Trophoblast cell (in vitro differentiated cells and primary cell): ENCODE measurements around the gene GAREM1.

ENCODE experiments used
- DNase-seq, 2 donors: peaks; one replicate each; pipeline ENCODE4 v3.0.0-alpha.2; 2016
- H2AFZ ChIP-seq: 2 replicates; pipeline ENCODE4 v1.6.1; 2013; ENCODE audit warnings: low read length, moderate library complexity, mild to moderate bottlenecking; ENCODE audit not compliant: insufficient read depth, poor library complexity
- H2AK5ac ChIP-seq: 2 replicates; pipeline ENCODE4 v1.6.1; 2013; ENCODE audit warnings: mild to moderate bottlenecking, low read length
- H2BK120ac ChIP-seq: 2 replicates; pipeline ENCODE4 v1.6.1; 2013; ENCODE audit warnings: low read length, mild to moderate bottlenecking, moderate library complexity; ENCODE audit not compliant: insufficient read depth, poor library complexity
- H2BK12ac ChIP-seq: 2 replicates; pipeline ENCODE4 v1.6.1; 2013; ENCODE audit warnings: mild to moderate bottlenecking, low read length, moderate library complexity
- H2BK5ac ChIP-seq: 2 replicates; pipeline ENCODE4 v1.6.1; 2013; ENCODE audit warnings: low read length, low read depth, moderate library complexity, mild to moderate bottlenecking; ENCODE audit not compliant: poor library complexity
- H3K14ac ChIP-seq: 2 replicates; pipeline ENCODE4 v1.6.1; 2013; ENCODE audit warnings: mild to moderate bottlenecking, low read length
- H3K18ac ChIP-seq: 2 replicates; pipeline ENCODE4 v1.6.1; 2013; ENCODE audit warnings: mild to moderate bottlenecking, low read length
- H3K23ac ChIP-seq: 2 replicates; pipeline ENCODE4 v1.6.1; 2013; ENCODE audit warnings: low read length
- H3K27ac ChIP-seq: 2 replicates; pipeline ENCODE4 v1.5.1; 2013; ENCODE audit warnings: low read depth, mild to moderate bottlenecking, inconsistent platforms, low read length, moderate library complexity
- H3K27me3 ChIP-seq: 2 replicates; pipeline ENCODE4 v1.6.1; 2013; ENCODE audit warnings: inconsistent platforms, mild to moderate bottlenecking, low read length, moderate library complexity; ENCODE audit not compliant: insufficient read depth
- H3K36me3 ChIP-seq, 2 experiments: 1 replicate in 1 of 2; 2 replicates in 1 of 2; pipeline ENCODE4 v1.6.1; 2013; ENCODE audit warnings: low read length in 2 of 2, mild to moderate bottlenecking in 2 of 2, moderate library complexity in 1 of 2; ENCODE audit not compliant: insufficient read depth in 2 of 2, control insufficient read depth in 1 of 2
- H3K4ac ChIP-seq: 2 replicates; pipeline ENCODE4 v1.6.1; 2013; ENCODE audit warnings: low read depth, mild to moderate bottlenecking, low read length, moderate library complexity
- H3K4me1 ChIP-seq, 2 experiments: 1 replicate in 1 of 2; 2 replicates in 1 of 2; pipeline ENCODE4 v1.6.1; 2013; ENCODE audit warnings: low read length in 2 of 2, mild to moderate bottlenecking in 2 of 2, moderate library complexity in 1 of 2; ENCODE audit not compliant: insufficient read depth in 2 of 2, control insufficient read depth in 1 of 2
- H3K4me2 ChIP-seq: 2 replicates; pipeline ENCODE4 v1.6.1; 2013; ENCODE audit warnings: inconsistent platforms, mild to moderate bottlenecking, low read length, moderate library complexity
- H3K4me3 ChIP-seq: 2 replicates; pipeline ENCODE4 v1.5.1; 2013; ENCODE audit warnings: mild to moderate bottlenecking, low read depth, low read length, inconsistent platforms
- H3K79me1 ChIP-seq: one replicate; pipeline ENCODE4 v1.6.1; 2013; ENCODE audit warnings: low read length
- H3K79me2 ChIP-seq: 2 replicates; pipeline ENCODE4 v1.6.1; 2013; ENCODE audit warnings: low read length, mild to moderate bottlenecking; ENCODE audit not compliant: control insufficient read depth, insufficient read depth, poor library complexity
- H3K9ac ChIP-seq: 2 replicates; pipeline ENCODE4 v1.6.1; 2013; ENCODE audit warnings: mild to moderate bottlenecking, low read length
- H3K9me3 ChIP-seq: 2 replicates; pipeline ENCODE4 v1.6.1; 2013; ENCODE audit warnings: low read depth, mild to moderate bottlenecking, control low read depth, inconsistent platforms, low read length; ENCODE audit not compliant: insufficient read depth
- H4K12ac ChIP-seq: 2 replicates; pipeline ENCODE4 v1.6.1; 2013; ENCODE audit warnings: low read depth, mild to moderate bottlenecking, low read length, moderate library complexity
- H4K8ac ChIP-seq: 2 replicates; pipeline ENCODE4 v1.6.1; 2013; ENCODE audit warnings: low read depth, mild to moderate bottlenecking, low read length, moderate library complexity
- H4K91ac ChIP-seq: one replicate; pipeline ENCODE4 v1.6.1; 2013; ENCODE audit warnings: low read depth, mild to moderate bottlenecking, low read length, moderate library complexity
- WGBS: extraction: QIAGEN DNeasy Blood & Tissue Kit; methylation state at CpG from one replicate; pipeline ENCODE4 v1.1.7; 2013; ENCODE audit warnings: missing lambda C conversion rate; ENCODE audit not compliant: insufficient read length, insufficient coverage; ENCODE audit errors: extremely low coverage; 5-methylcytosine and 5-hydroxymethylcytosine counted together

Gene GAREM1

DNA sequence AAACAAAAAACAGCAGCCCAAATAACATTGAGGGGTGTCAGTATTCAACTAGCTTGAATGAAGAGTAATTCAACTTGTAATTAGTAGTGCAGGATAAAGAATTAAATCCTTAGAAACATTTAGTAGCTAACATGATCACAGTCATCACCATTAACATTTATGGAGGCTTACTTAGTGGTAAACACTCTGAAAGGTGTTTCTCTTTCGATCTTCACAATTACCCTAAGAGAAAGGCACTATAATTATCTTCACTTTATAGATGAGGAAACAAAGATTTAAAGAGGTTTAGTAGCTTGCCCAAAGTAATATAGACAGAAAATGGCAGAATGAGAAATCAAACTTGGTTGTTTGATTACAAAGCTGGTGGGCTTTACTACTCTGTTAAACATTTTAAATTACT is 81.5 kb downstream of the GAREM1 start:
- no peak for DNase-seq
- Histone ChIP-seq H2BK120ac (no peak overlapping the region), H3K79me1 (no peaks in the 10 kb centered on the region), H3K4ac (no peak overlapping the region), H3K23ac (no peak overlapping the region), H2AK5ac (no peak overlapping the region), H3K9ac (no peak overlapping the region), H4K8ac (no peak overlapping the region), H3K14ac (no peak overlapping the region), H2BK5ac (no peak overlapping the region), H2BK12ac (no peak overlapping the region), H3K18ac (no peak overlapping the region), H3K4me2 (no peak overlapping the region), H4K91ac (no peak overlapping the region), H3K4me3 (no peak overlapping the region), H4K12ac (no peak overlapping the region), H3K36me3 (no peaks in the 10 kb centered on the region), H3K79me2 (peaks cover 2% of the 10 kb centered on the region), H2AFZ (no peak overlapping the region), H3K27me3 (no peaks in the 10 kb centered on the region), H3K27ac (no peak overlapping the region), H3K4me1 (peaks cover 0 to 2% of the 10 kb centered on the region in 2 experiments), H3K9me3 (no peaks in the 10 kb centered on the region)
- WGBS: no CpG with 5 or more reads among the region's 1 CpG

DNA sequence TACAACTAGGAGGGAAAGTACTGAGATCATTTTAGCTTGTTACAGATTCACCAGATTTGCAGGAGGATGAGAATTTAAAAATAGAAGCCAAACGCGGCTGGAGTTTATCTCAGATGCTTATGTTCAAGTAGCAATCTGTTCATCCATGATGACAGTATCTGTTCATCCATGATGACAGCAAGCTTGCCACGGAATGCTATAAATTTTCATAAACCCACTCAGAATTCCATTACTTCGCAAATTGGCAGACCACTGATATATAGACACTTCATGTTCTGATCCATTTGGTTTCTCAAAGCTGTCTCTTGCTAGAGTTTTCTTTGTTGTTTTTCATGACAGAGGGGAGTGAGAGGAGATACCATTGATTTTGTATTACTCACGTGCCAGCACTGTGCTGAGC is 84.2 kb downstream of the GAREM1 start:
- Histone ChIP-seq H3K18ac (no peak overlapping the region), H2BK12ac (no peak overlapping the region), H4K8ac (no peak overlapping the region), H3K4me1 (peaks cover 3 to 15% of the 10 kb centered on the region in 2 experiments), H3K14ac (no peak overlapping the region), H3K9ac (no peak overlapping the region), H3K9me3 (no peaks in the 10 kb centered on the region), H3K27me3 (no peaks in the 10 kb centered on the region), H2AFZ (no peak overlapping the region), H3K79me2 (peaks cover 2% of the 10 kb centered on the region), H3K4ac (no peak overlapping the region), H2BK5ac (no peak overlapping the region), H3K4me2 (no peak overlapping the region), H3K36me3 (no peaks in the 10 kb centered on the region), H4K91ac (no peak overlapping the region), H3K4me3 (no peak overlapping the region), H3K23ac (no peak overlapping the region), H4K12ac (no peak overlapping the region), H2AK5ac (no peak overlapping the region), H3K79me1 (peaks cover 3% of the 10 kb centered on the region), H3K27ac (no peak overlapping the region), H2BK120ac (no peak overlapping the region)
- WGBS: no CpG with 5 or more reads among the region's 5 CpGs
- no peak for DNase-seq

DNA sequence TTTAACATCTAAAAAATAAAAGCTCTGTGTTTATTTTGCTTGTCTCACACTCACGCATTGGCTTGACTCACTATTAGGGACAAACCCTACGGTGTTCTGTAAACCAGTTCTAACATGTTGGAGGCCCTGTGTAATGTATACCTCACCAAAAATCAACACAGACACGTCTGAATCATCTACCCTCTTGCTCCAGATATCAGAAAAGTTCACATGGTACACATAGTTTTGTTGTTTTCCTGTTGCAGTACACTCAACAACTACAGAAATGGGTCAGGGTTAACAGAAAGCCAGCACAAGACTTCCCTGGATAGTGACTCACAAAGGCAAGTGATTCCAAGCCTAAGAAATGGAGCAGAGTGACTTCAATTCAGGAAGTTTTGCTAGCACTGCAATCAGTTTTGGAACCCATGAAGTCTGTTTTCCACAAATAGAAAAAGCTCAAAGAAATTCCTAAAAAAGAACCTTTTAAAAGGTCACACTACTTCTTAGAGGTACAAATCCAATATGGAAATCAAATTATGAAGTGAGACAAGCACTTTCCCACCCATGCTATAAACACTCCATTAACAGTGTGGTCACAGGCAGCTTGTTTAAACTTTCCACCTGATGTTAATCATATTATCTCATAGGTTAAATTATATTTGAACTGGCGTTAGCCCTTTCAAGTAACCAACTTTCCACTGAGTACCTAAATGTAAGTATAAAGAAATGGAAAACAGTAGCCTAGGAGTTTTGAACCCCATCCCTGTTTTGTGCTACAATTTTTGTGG is 87.4 kb downstream of the GAREM1 start:
- peak overlapping the region; percentile 67 for H3K27ac ChIP-seq
- no peak overlapping the region for H3K4me2 ChIP-seq
- H3K18ac ChIP-seq: no peak overlapping the region
- no CpG with 5 or more reads among the region's 4 CpGs for WGBS
- peak; percentile 73 to 92 for DNase-seq
- H3K79me2 ChIP-seq: peaks cover 2% of the 10 kb centered on the region
- H2BK12ac ChIP-seq: no peak overlapping the region
- no peak overlapping the region for H2BK120ac ChIP-seq
- H3K4ac ChIP-seq: no peak overlapping the region
- H3K14ac ChIP-seq: no peak overlapping the region
- H3K27me3 ChIP-seq: no peaks in the 10 kb centered on the region
- no peak overlapping the region for H3K4me3 ChIP-seq
- H4K12ac ChIP-seq: no peak overlapping the region
- no peak overlapping the region for H3K9ac ChIP-seq
- H2AK5ac ChIP-seq: no peak overlapping the region
- no peak overlapping the region for H2AFZ ChIP-seq
- no peaks in the 10 kb centered on the region for H3K9me3 ChIP-seq
- no peak overlapping the region for H4K91ac ChIP-seq
- no peak overlapping the region for H2BK5ac ChIP-seq
- H4K8ac ChIP-seq: no peak overlapping the region
- no peak overlapping the region for H3K23ac ChIP-seq
- peaks cover 3% of the 10 kb centered on the region for H3K79me1 ChIP-seq
- no peaks in the 10 kb centered on the region for H3K36me3 ChIP-seq
- H3K4me1 ChIP-seq: peaks cover 6 to 20% of the 10 kb centered on the region in 2 experiments

DNA sequence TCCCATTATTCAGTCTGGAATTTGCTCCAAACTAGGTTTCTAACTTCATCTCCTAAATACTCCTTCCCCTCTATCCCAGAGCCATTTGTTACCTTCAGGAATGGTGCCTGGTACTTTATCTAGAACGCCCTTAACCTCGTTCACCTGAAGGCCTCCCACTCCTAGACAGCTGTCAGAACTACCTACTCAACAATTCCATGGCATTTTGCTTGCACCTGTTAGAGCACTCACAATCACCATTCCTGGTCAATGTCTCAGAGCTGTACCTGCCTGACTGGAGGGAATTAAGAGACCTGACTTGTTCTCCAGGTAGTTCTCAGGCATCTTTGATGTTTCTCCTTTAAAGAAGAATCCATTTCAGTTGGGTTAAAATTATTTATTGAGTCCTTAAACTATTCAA is 88.9 kb downstream of the GAREM1 start:
- peaks cover 3% of the 10 kb centered on the region for H3K79me1 ChIP-seq
- no peak overlapping the region for H3K4ac ChIP-seq
- no peak overlapping the region for H3K23ac ChIP-seq
- H4K91ac ChIP-seq: no peak overlapping the region
- peak overlapping the region; percentile 16 for H2BK120ac ChIP-seq
- H2BK12ac ChIP-seq: no peak overlapping the region
- no peak overlapping the region for H2AK5ac ChIP-seq
- no peak overlapping the region for H3K27ac ChIP-seq
- H3K4me1 ChIP-seq: peaks cover 6 to 20% of the 10 kb centered on the region in 2 experiments
- H3K18ac ChIP-seq: no peak overlapping the region
- H2AFZ ChIP-seq: no peak overlapping the region
- DNase-seq: peak; percentile 90 to 95
- H3K4me3 ChIP-seq: no peak overlapping the region
- H3K36me3 ChIP-seq: no peaks in the 10 kb centered on the region
- H4K12ac ChIP-seq: no peak overlapping the region
- no peak overlapping the region for H3K4me2 ChIP-seq
- no peak overlapping the region for H3K14ac ChIP-seq
- no peaks in the 10 kb centered on the region for H3K27me3 ChIP-seq
- no peaks in the 10 kb centered on the region for H3K9me3 ChIP-seq
- H3K9ac ChIP-seq: no peak overlapping the region
- H3K79me2 ChIP-seq: peaks cover 2% of the 10 kb centered on the region
- H4K8ac ChIP-seq: no peak overlapping the region
- WGBS: no CpG with 5 or more reads among the region's 2 CpGs
- H2BK5ac ChIP-seq: no peak overlapping the region
